Measurements from ENCODE around the gene UNC80. TPM values are rescaled to one million over a fixed set of nuclear protein-coding genes. Genes with fewer than 3 reads are reported as not detected.

UNC80 gene
- total RNA-seq, 1 donor from 2014 or later = 2.9 TPM

- no peak for DNase-seq (ENCODE audit: extremely low spot score, unreplicated experiment)
- H3K4me3 Mint-ChIP-seq = no peak overlapping the region
- H3K4me1 Mint-ChIP-seq (ENCODE audit: unreplicated experiment) = peaks cover 23% of the 10 kb centered on the region
- H3K36me3 Mint-ChIP-seq = no peaks in the 10 kb centered on the region
- no peaks in the 10 kb centered on the region for H3K9me3 Mint-ChIP-seq
- no peak overlapping the region for H3K27ac Mint-ChIP-seq
- H3K27me3 Mint-ChIP-seq = no peaks in the 10 kb centered on the region
- no peak for TF ChIP-seq CTCF (conservative IDR thresholded peaks at IDR 0.05)
Observed at GRCh38 chr2:210000464-210001324, 229.1 kb downstream of the UNC80 start.

DNA sequence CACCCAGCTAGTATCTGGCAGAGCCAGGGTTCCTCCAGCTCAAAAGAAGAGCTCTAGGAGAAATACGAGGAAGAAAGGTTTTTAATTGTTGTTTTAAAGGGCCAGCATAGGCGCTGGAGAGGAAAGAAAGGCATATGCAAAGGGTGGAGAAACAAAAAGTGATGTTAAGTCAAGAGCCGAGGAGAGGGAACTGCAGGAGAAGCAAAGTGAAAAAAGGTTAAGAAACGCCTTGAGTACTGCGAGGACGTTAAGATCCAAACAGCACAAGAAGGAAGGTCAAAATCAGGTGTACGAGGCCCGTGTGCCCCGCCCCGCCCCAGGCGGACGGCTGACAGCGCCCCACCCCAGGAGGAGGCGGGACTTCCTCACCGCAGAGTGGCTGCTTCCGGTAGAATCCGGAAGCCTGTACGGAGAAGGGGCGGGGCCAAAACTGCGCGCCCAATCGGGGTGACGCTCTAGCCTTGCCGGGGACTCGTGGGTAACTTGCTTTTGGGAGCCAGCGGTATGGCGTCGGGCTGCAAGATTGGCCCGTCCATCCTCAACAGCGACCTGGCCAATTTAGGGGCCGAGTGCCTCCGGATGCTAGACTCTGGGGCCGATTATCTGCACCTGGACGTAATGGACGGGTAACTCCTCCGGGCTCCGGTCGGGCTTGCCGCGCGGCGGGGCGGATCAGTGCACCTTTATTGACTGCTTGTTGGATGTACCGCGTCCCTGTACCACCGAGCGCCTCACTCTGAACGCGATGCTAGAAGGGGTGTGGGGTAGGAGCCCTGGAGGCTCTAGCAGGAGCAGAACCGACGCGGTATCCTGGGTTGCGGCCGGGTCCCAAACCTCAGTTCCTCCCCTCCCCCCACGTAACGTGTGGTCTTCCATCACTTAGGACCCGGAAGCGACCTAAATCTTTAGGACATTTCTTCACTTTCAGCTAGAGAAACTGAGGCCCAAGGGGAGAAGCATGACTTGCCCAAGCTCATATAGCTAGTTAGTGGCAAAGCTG is 230.8 kb downstream of the UNC80 start, which contains the start of gene RPE:
TSS of gene RPE (plus strand) at position 481 of the 1,000 bp plus-strand sequence. CDS start at position 505, 24 bp downstream.
- no peaks in the 10 kb centered on the region for H3K9me3 Mint-ChIP-seq
- no peaks in the 10 kb centered on the region for H3K27me3 Mint-ChIP-seq
- H3K27ac Mint-ChIP-seq = peak within 1 kb of the TSS; percentile 88
- H3K4me1 Mint-ChIP-seq (ENCODE audit: unreplicated experiment) = peaks cover 25% of the 10 kb centered on the region
- no peaks in the 10 kb centered on the region for H3K36me3 Mint-ChIP-seq
- H3K4me3 Mint-ChIP-seq = peak within 1 kb of the TSS; percentile 91
- TF ChIP-seq CTCF (conservative IDR thresholded peaks at IDR 0.05) = peak; percentile 8
- DNase-seq (ENCODE audit: extremely low spot score, unreplicated experiment) = peak; percentile 94

DNA sequence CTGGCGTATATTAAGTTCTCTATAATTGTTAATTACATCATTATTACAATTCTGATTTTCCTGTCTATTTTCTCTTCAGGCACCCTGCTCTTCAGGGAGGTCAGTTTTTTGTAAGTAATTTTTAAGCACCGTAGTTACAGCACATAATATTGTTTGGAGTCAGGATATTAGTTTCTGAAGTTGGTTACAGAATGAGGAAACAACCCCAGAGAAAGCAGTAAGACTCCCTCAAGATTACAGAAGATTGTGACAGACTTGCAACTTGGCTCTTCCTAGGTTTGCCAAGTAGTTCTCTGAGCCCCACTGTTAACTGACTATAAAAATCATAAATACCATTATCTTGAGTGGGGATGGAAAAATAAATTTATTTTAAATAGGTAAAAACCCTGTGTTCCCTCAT is 231.7 kb downstream of the UNC80 start:
- Mint-ChIP-seq H3K27ac (peak overlapping the region; percentile 88), H3K27me3 (no peaks in the 10 kb centered on the region), H3K36me3 (no peaks in the 10 kb centered on the region), H3K4me3 (peak overlapping the region; percentile 91), H3K9me3 (no peaks in the 10 kb centered on the region), H3K4me1 (ENCODE audit: unreplicated experiment) (peaks cover 25% of the 10 kb centered on the region)
- no peak for DNase-seq (ENCODE audit: extremely low spot score, unreplicated experiment)
- TF ChIP-seq CTCF (conservative IDR thresholded peaks at IDR 0.05) = no peak

GRCh38 chr2:210004881-210005280 is 233.2 kb downstream of the UNC80 start:
- DNase-seq (ENCODE audit: extremely low spot score, unreplicated experiment) = no peak
- peaks cover 25% of the 10 kb centered on the region for H3K4me1 Mint-ChIP-seq (ENCODE audit: unreplicated experiment)
- TF ChIP-seq CTCF (conservative IDR thresholded peaks at IDR 0.05) = no peak
- peak overlapping the region; percentile 62 for H3K4me3 Mint-ChIP-seq
- no peaks in the 10 kb centered on the region for H3K9me3 Mint-ChIP-seq
- H3K36me3 Mint-ChIP-seq = peaks cover 2% of the 10 kb centered on the region
- H3K27me3 Mint-ChIP-seq = no peaks in the 10 kb centered on the region
- H3K27ac Mint-ChIP-seq = no peak overlapping the region

DNA sequence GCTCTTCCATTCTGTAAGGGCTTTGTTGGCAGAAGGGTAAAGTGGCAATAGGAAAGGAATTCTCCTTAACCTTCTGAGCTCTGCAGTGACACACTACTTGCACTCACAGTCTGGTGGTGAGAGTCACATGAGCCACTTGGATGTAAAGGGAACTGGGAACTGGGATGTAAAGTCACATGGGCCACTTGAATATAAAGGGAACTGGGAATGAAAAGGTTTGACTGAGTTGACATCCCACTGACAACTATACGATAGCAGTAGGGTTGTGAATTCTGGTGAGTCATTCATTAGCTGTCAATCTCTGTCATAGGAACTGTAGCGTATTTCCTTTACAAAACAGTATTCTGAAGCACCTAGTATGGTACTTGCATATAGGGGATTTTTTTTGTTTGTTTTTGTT is 236.3 kb downstream of the UNC80 start:
- DNase-seq (ENCODE audit: extremely low spot score, unreplicated experiment) = no peak

More for the DNA sequence above, 236.3 kb downstream of the UNC80 start:
- no peak overlapping the region for H3K4me3 Mint-ChIP-seq
- H3K9me3 Mint-ChIP-seq = no peaks in the 10 kb centered on the region
- peaks cover 16% of the 10 kb centered on the region for H3K36me3 Mint-ChIP-seq
- peaks cover 19% of the 10 kb centered on the region for H3K4me1 Mint-ChIP-seq (ENCODE audit: unreplicated experiment)
- TF ChIP-seq CTCF (conservative IDR thresholded peaks at IDR 0.05) = no peak
- H3K27me3 Mint-ChIP-seq = no peaks in the 10 kb centered on the region
- no peak overlapping the region for H3K27ac Mint-ChIP-seq

Measured in type B pancreatic cell (in vitro differentiated cells).